K562 (cell line): ENCODE data around the gene ACE. TPM values are rescaled to one million over a fixed set of nuclear protein-coding genes. Genes with fewer than 3 reads are reported as not detected.

Source experiments
- ATAC-seq: fragments of 200-7000 bp; cut with Tn5 transposase; 3 replicates; pipeline ENCODE4 v1.9.1; 2020; ENCODE audit warnings: moderate library complexity
- BruUV-seq: library from RNA; stranded (reverse); fragments of 400-500 nt; replicated peaks from 2 replicates; lab custom pipeline; 2021; lab: Mats Ljungman, UMichigan
- CTCF ChIA-PET: fragments of 300-600 bp; formaldehyde crosslinking; extraction: SDS; loops from one replicate; lab custom pipeline; 2021; ENCODE audit warnings: low intra/inter-chr PET ratio; lab: Yijun Ruan, JAX
- POLR2A ChIA-PET: fragments of 300-600, 350-650 bp; sonication (Branson Sonifier 250); formaldehyde crosslinking; extraction: SDS; loops from one replicate; lab custom pipeline; 2021; ENCODE audit warnings: antibody characterized with exemption, inconsistent platforms; lab: Yijun Ruan, JAX
- DNase-seq, 4 experiments: peaks; one replicate each; pipeline versions ENCODE4 v3.0.0 to v3.0.0-alpha.2; 2011 to 2018; ENCODE audit warnings: low spot score in 3 of 4, mixed read lengths in 3 of 4; ENCODE audit errors: extremely low read depth in 1 of 4
- FAIRE-seq: peaks from 2 replicates; lab custom pipeline; 2011; peaks lifted over from hg19 to GRCh38; lab: Jason Lieb, UNC
- H2AFZ ChIP-seq: 2 replicates; pipeline ENCODE4 v1.6.0; 2011; ENCODE audit warnings: low read depth, low read length, control low read depth, inconsistent platforms
- H3K27ac ChIP-seq: fragments of 200-600 bp; 3 replicates; pipeline ENCODE4 v1.8.0; 2011; ENCODE audit warnings: low read depth, mild to moderate bottlenecking, control low read depth, inconsistent platforms, low read length, moderate library complexity, mixed read lengths; ENCODE audit errors: extremely low read depth
- H3K27me3 ChIP-seq, 2 experiments: fragments of 300-600 bp in 1 of 2; 2 replicates in 1 of 2; 3 replicates in 1 of 2; pipeline versions ENCODE4 v1.6.0 to v1.8.0; 2011; ENCODE audit warnings: inconsistent platforms in 2 of 2, low read length in 2 of 2, mild to moderate bottlenecking in 1 of 2, mixed read lengths in 1 of 2, moderate library complexity in 1 of 2; ENCODE audit not compliant: control insufficient read depth in 2 of 2, insufficient read depth in 2 of 2
- H3K36me3 ChIP-seq: fragments of 300-600 bp; 3 replicates; pipeline ENCODE4 v1.8.0; 2011; ENCODE audit warnings: mild to moderate bottlenecking, low read length, inconsistent platforms; ENCODE audit not compliant: control insufficient read depth, insufficient read depth
- H3K4me1 ChIP-seq, 2 experiments: fragments of 200-600 bp in 1 of 2; replicated peaks in 1 of 2; 2 replicates in 1 of 2; 3 replicates in 1 of 2; pipeline versions ENCODE4 v1.5.1 to v1.8.0; 2011; ENCODE audit warnings: inconsistent platforms in 2 of 2, low read length in 2 of 2, mild to moderate bottlenecking in 1 of 2, mixed read lengths in 1 of 2, moderate library complexity in 1 of 2; ENCODE audit not compliant: control insufficient read depth in 2 of 2, insufficient read depth in 2 of 2
- H3K4me2 ChIP-seq: 2 replicates; pipeline ENCODE4 v1.6.1; 2011; ENCODE audit warnings: low read length, control low read depth, inconsistent platforms, mixed read lengths; ENCODE audit not compliant: insufficient read depth
- H3K4me3 ChIP-seq: fragments of 200-600 bp; sonication (generic), shearing (Covaris generic); 2 replicates; pipeline ENCODE4 v1.5.1; 2016; ENCODE audit warnings: control low read depth, inconsistent platforms
- H3K79me2 ChIP-seq: fragments of 200-600 bp; 3 replicates; pipeline ENCODE4 v1.8.0; 2011; ENCODE audit warnings: low read length, inconsistent platforms; ENCODE audit not compliant: control insufficient read depth, insufficient read depth
- H3K9ac ChIP-seq, 2 experiments: 2 replicates each; pipeline versions ENCODE4 v1.6.0 to v1.6.1; 2011; ENCODE audit warnings: low read depth in 2 of 2, low read length in 2 of 2, control low read depth in 1 of 2, inconsistent platforms in 1 of 2, mild to moderate bottlenecking in 1 of 2, mixed read lengths in 1 of 2; ENCODE audit not compliant: insufficient read depth in 1 of 2
- H3K9me1 ChIP-seq: one replicate; pipeline ENCODE4 v1.6.0; 2011; ENCODE audit warnings: inconsistent platforms, mild to moderate bottlenecking, low read length, moderate library complexity; ENCODE audit not compliant: control insufficient read depth, insufficient read depth
- H3K9me3 ChIP-seq: replicated peaks from 2 replicates; pipeline ENCODE4 v1.5.1; 2011; ENCODE audit warnings: low read depth, low read length, inconsistent platforms; ENCODE audit not compliant: control insufficient read depth, insufficient read depth
- H4K20me1 ChIP-seq: replicated peaks from 2 replicates; pipeline ENCODE4 v1.6.1; 2011; ENCODE audit warnings: low read length, inconsistent platforms, mixed read lengths; ENCODE audit not compliant: control insufficient read depth, insufficient read depth
- BMI1 ChIP-seq: fragments of 150-350 bp; IDR thresholded peaks from 2 replicates; pipeline ENCODE4 v1.6.1; 2014; ENCODE audit warnings: low read length
- CCNT2 ChIP-seq: IDR thresholded peaks from 2 replicates; pipeline ENCODE4 v1.6.1; 2011; ENCODE audit warnings: borderline replicate concordance, low read depth, mild to moderate bottlenecking, moderate library complexity, mixed read lengths, low read length; ENCODE audit not compliant: insufficient read length; ENCODE audit errors: extremely low read depth
- ELF1 ChIP-seq: fragments of 200-800 bp; sonication (Bioruptor generic); IDR thresholded peaks from 2 replicates; pipeline ENCODE4 v1.6.1; 2016; ENCODE audit warnings: missing genetic modification characterization, missing compliant biosample characterization
- GATAD2B ChIP-seq: fragments of 450-650 bp; IDR thresholded peaks from 2 replicates; pipeline ENCODE4 v1.6.1; 2017; ENCODE audit warnings: mild to moderate bottlenecking, borderline replicate concordance
- GTF2A2 ChIP-seq: IDR thresholded peaks from 2 replicates; pipeline ENCODE4 v1.6.1; 2016; ENCODE audit warnings: mild to moderate bottlenecking, missing genetic modification characterization, missing compliant biosample characterization
- NONO ChIP-seq, 2 experiments: fragments of 200-400 bp in 1 of 2; fragments of 450-650 bp in 1 of 2; formaldehyde crosslinking in 1 of 2; IDR thresholded peaks; 2 replicates each; pipeline ENCODE4 v1.6.1; 2017; ENCODE audit warnings: low read depth in 2 of 2, mild to moderate bottlenecking in 2 of 2, moderate library complexity in 2 of 2, low read length in 1 of 2
- RBM14 ChIP-seq: fragments of 200-400 bp; formaldehyde crosslinking; IDR thresholded peaks from 2 replicates; pipeline ENCODE4 v1.6.1; 2018; ENCODE audit warnings: low read depth, mild to moderate bottlenecking, low read length, moderate library complexity, borderline replicate concordance; ENCODE audit not compliant: insufficient read depth
- RFX1 ChIP-seq: fragments of 450-650 bp; IDR thresholded peaks from 2 replicates; pipeline ENCODE4 v1.6.1; 2016; ENCODE audit warnings: mild to moderate bottlenecking, moderate library complexity
- SOX6 ChIP-seq: fragments of 450-650 bp; IDR thresholded peaks from 2 replicates; pipeline ENCODE4 v1.6.1; 2014; ENCODE audit warnings: mild to moderate bottlenecking
- TEAD1 ChIP-seq, 2 experiments: fragments of 450-650 bp in 1 of 2; sonication (generic) in 1 of 2; formaldehyde crosslinking; IDR thresholded peaks; 2 replicates each; pipeline versions ENCODE4 v1.4.0 to v1.8.0; 2020 to 2022; ENCODE audit warnings: mild to moderate bottlenecking in 2 of 2, missing genetic modification reagents in 1 of 2
- WGBS: fragments of 100-300 bp; shearing (Covaris generic); methylation state at CpG from one replicate; pipeline ENCODE4 v1.1.6; 2016; ENCODE audit warnings: low coverage, mixed read lengths; ENCODE audit not compliant: insufficient coverage; ENCODE audit errors: missing lambda C conversion rate; 5-methylcytosine and 5-hydroxymethylcytosine counted together
- in situ Hi-C: fragments of 300-500 bp; cut with MboI; formaldehyde crosslinking; loops from 4 replicates; pipeline ENCODE4 v1.15.0; 2018; ENCODE audit warnings: inconsistent platforms, mixed read lengths
- intact Hi-C: fragments of 100-400 bp; cut with micrococcal nuclease; formaldehyde crosslinking; loops from 2 replicates; pipeline ENCODE4 v1.14.2; 2022
- polyA plus RNA-seq, 8 experiments: library from polyadenylated mRNA; depleted of rRNA in 4 of 8; stranded (reverse) in 5 of 8; unstranded in 3 of 8; fragments of >200 nt; fragmentation: Nextera tagmentation in 2 of 8; fragmentation: Illumina TruSeq in 1 of 8; extraction: Ambion mirVana in 2 of 8; extraction: Trizol in 1 of 8; gene quantifications; 2 replicates each; pipeline versions ENCODE4 v1.2.1 to v1.2.3, GENCODE V29; 2011 to 2014; ENCODE audit warnings: inconsistent platforms in 1 of 8, missing spikeins in 1 of 8
- total RNA-seq, 7 experiments: library from RNA; depleted of rRNA in 6 of 7; stranded (reverse); fragments of >200 nt in 6 of 7; fragmentation: Illumina TruSeq in 2 of 7; extraction: Trizol in 2 of 7; gene quantifications; 2 replicates each; pipeline versions ENCODE4 v1.2.1 to v1.2.3, GENCODE V29; 2011 to 2021; ENCODE audit warnings: low replicate concordance in 1 of 7
- TF ChIP-seq, protein P1 (sequence below): sonication (generic); formaldehyde crosslinking; IDR thresholded peaks from 2 replicates; pipeline ENCODE4 v1.8.1; 2023; ENCODE audit warnings: missing genetic modification reagents, mild to moderate bottlenecking, borderline replicate concordance
- TF ChIP-seq, protein P2 (sequence below): fragments of 150-350 bp; conservative IDR thresholded peaks from 2 replicates; pipeline ENCODE4 v1.6.1; 2014; ENCODE audit warnings: low read length

ACE gene
- total and polyA plus RNA-seq, 9 of the 15 experiments (the other 6 are each of a cell fraction or from before 2014, with no cell fraction given), result 0.07 to 2.5 (median 0.47) TPM; not detected in 1

DNA sequence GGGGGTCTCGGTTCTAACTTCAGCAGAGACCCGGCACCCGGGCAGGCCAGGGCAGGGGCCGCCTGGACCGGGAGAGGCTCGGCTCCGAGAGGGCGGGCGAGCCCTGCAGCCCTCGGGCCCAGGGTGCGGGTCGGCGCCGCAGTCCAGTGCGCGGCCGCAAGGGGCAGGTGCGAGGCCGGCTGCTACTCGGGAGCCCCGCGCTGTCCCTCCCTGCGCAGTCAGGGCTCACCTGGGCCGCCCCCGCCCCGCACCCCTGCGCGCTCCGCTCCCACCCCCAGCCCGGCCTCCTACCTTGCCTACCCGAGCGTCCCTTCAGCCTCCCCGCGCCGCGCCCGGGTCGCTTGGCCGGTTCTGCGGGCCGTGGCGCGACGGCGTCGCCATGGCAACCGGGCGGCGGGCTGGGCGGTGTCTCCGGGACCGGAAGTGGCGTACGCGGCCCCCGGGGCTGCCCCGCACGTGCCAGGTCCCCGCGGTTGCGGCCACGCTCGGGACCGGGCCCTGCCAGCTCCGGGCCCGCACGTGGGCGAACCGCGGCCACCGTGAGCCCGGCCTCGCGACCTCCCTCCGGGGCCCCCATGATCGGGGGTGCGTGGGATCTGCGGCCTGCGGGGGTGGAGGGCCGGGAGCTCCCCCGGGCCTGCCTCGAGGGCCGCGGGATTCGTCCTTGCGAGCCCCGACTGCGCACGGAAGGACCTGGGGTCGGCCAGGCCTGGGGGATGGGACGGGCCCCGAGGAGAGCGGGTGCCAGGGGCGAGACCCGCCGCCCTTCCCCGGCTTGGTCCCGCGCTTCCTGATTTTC, 30.7 kb upstream of the ACE start, which contains the start of gene CYB561:
CYB561 (minus strand) TSS at position 353 of the 799 bp plus-strand sequence. CDS start 8,759 bp downstream, outside the sequence.
- H3K4me3 ChIP-seq, result peak within 1 kb of the TSS; percentile 42
- peak within 1 kb of the TSS; percentile 88 for H2AFZ ChIP-seq
- H3K27ac ChIP-seq, result peak within 1 kb of the TSS; percentile 94
- 0 out of 2 replicates have a peak, but pooled peaks have one; percentile 55 for TF ChIP-seq RBM14
- peak; percentile 89; the same call in 1 of the 2 replicates for TF ChIP-seq ELF1 (tag)
- TF ChIP-seq, protein P1, sequence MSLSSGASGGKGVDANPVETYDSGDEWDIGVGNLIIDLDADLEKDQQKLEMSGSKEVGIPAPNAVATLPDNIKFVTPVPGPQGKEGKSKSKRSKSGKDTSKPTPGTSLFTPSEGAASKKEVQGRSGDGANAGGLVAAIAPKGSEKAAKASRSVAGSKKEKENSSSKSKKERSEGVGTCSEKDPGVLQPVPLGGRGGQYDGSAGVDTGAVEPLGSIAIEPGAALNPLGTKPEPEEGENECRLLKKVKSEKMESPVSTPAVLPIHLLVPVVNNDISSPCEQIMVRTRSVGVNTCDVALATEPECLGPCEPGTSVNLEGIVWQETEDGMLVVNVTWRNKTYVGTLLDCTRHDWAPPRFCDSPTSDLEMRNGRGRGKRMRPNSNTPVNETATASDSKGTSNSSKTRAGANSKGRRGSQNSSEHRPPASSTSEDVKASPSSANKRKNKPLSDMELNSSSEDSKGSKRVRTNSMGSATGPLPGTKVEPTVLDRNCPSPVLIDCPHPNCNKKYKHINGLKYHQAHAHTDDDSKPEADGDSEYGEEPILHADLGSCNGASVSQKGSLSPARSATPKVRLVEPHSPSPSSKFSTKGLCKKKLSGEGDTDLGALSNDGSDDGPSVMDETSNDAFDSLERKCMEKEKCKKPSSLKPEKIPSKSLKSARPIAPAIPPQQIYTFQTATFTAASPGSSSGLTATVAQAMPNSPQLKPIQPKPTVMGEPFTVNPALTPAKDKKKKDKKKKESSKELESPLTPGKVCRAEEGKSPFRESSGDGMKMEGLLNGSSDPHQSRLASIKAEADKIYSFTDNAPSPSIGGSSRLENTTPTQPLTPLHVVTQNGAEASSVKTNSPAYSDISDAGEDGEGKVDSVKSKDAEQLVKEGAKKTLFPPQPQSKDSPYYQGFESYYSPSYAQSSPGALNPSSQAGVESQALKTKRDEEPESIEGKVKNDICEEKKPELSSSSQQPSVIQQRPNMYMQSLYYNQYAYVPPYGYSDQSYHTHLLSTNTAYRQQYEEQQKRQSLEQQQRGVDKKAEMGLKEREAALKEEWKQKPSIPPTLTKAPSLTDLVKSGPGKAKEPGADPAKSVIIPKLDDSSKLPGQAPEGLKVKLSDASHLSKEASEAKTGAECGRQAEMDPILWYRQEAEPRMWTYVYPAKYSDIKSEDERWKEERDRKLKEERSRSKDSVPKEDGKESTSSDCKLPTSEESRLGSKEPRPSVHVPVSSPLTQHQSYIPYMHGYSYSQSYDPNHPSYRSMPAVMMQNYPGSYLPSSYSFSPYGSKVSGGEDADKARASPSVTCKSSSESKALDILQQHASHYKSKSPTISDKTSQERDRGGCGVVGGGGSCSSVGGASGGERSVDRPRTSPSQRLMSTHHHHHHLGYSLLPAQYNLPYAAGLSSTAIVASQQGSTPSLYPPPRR (CRISPR knock-in tag), result peak; percentile 84; the same call in 1 of the 2 replicates
- peak; percentile 35 for TF ChIP-seq CCNT2
- 0 out of 2 replicates have a peak, but pooled peaks have one; percentile 19 for TF ChIP-seq SOX6
- peak; percentile 80 for TF ChIP-seq RFX1
- peak; percentile 78 for TF ChIP-seq BMI1
- 0 out of 2 replicates have a peak, but pooled peaks have one; percentile 5 for TF ChIP-seq GTF2A2
- TF ChIP-seq TEAD1 (CRISPR knock-in tag; IDR thresholded peaks at IDR 0.05), result peak in 1 of 2 experiments; percentile 93; a peak in 2 of 4 replicates
- TF ChIP-seq, protein P2, sequence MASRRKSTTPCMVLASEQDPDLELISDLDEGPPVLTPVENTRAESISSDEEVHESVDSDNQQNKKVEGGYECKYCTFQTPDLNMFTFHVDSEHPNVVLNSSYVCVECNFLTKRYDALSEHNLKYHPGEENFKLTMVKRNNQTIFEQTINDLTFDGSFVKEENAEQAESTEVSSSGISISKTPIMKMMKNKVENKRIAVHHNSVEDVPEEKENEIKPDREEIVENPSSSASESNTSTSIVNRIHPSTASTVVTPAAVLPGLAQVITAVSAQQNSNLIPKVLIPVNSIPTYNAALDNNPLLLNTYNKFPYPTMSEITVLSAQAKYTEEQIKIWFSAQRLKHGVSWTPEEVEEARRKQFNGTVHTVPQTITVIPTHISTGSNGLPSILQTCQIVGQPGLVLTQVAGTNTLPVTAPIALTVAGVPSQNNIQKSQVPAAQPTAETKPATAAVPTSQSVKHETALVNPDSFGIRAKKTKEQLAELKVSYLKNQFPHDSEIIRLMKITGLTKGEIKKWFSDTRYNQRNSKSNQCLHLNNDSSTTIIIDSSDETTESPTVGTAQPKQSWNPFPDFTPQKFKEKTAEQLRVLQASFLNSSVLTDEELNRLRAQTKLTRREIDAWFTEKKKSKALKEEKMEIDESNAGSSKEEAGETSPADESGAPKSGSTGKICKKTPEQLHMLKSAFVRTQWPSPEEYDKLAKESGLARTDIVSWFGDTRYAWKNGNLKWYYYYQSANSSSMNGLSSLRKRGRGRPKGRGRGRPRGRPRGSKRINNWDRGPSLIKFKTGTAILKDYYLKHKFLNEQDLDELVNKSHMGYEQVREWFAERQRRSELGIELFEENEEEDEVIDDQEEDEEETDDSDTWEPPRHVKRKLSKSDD, result peak; percentile 75
- peak; percentile 96 for TF ChIP-seq GATAD2B
- TF ChIP-seq NONO (IDR thresholded peaks at IDR 0.05; ENCODE audit: low read depth in 2 of 2, low read length in 1 of 2), result peak in 1 of 2 experiments; percentile 94

More for the DNA sequence above, 30.7 kb upstream of the ACE start, which contains the start of gene CYB561:
- peak within 1 kb of the TSS; percentile 84 for H3K4me2 ChIP-seq
- POLR2A ChIA-PET, result interaction anchor here (0.6 to 1.5 kb wide), 7 partner anchors 9 to 328 kb away, joined by 3 to 8 read pairs (median 4); partner anchors contain the start of genes CCDC47 and DDX42
- peak within 1 kb of the TSS; percentile 94 to 96 for H3K9ac ChIP-seq
- DNase-seq (peak; percentile 84 to 94 (median 92)), ATAC-seq (peak; percentile 91), FAIRE-seq (no peak)
- CTCF ChIA-PET, result interaction anchor here (1.4 to 1.5 kb wide), 2 partner anchors 32 to 33 kb away, joined by 3 to 6 read pairs; no protein-coding TSS in a partner anchor
- in situ Hi-C loops, result loop anchor here (25.0 kb wide), 1 partner anchor 391 kb away; the partner anchor contains the start of genes FTSJ3, PSMC5 and SMARCD2
- H3K36me3 ChIP-seq, result no peaks in the 10 kb centered on the region
- peaks cover 15% of the 10 kb centered on the region; the same call in 1 of the 3 replicates for H3K79me2 ChIP-seq
- intact Hi-C loops, result loop anchor here (2.0 kb wide), 2 partner anchors 13 to 33 kb away; no protein-coding TSS in a partner anchor
- peaks cover 7% of the 10 kb centered on the region for H3K9me1 ChIP-seq
- peaks cover 42 to 60% of the 10 kb centered on the region in 2 experiments for H3K4me1 ChIP-seq
- WGBS, result under 1% methylated on average over 62 of the region's 99 CpGs
- H3K27me3 ChIP-seq, result no peaks in the 10 kb centered on the region
- peaks cover 7% of the 10 kb centered on the region; the same call in 1 of the 2 replicates for H4K20me1 ChIP-seq
- H3K9me3 ChIP-seq, result no peaks in the 10 kb centered on the region
- BruUV-seq, result no TSS peak
